LNCaP clone FGC (cell line): ENCODE results near the gene AKTIP.

Source experiments
- DNase-seq: peaks from one replicate; pipeline ENCODE4 v3.0.0-alpha.2; 2011; ENCODE audit warnings: low read depth
- H3K4me3 ChIP-seq: 2 replicates; pipeline ENCODE4 v1.5.1; 2011; ENCODE audit warnings: mild to moderate bottlenecking, low read depth, low read length, control low read depth
- CTCF ChIP-seq: IDR thresholded peaks from 2 replicates; pipeline ENCODE4 v1.5.1; 2012; ENCODE audit warnings: mild to moderate bottlenecking; ENCODE audit not compliant: control insufficient read depth, insufficient read depth; ENCODE audit errors: extremely low read depth

Gene AKTIP

GRCh38 chr16:53478965-53479364 lies 24.0 kb downstream of the AKTIP start:
- H3K4me3 ChIP-seq, result no peak overlapping the region
- no peak for TF ChIP-seq CTCF
- DNase-seq, result no peak

GRCh38 chr16:53476867-53477266 lies 26.1 kb downstream of the AKTIP start:
- no peak for TF ChIP-seq CTCF
- DNase-seq, result no peak
- H3K4me3 ChIP-seq, result no peak overlapping the region

GRCh38 chr16:53465606-53466280 lies 37.3 kb downstream of the AKTIP start:
- DNase-seq, result peak; percentile 80
- no peak for TF ChIP-seq CTCF
- no peak overlapping the region for H3K4me3 ChIP-seq

- H3K4me3 ChIP-seq, result no peak overlapping the region
- no peak for TF ChIP-seq CTCF
- DNase-seq, result no peak
Observed at GRCh38 chr16:53458635-53459034, 44.4 kb downstream of the AKTIP start.

GRCh38 chr16:53457670-53458069 lies 45.3 kb downstream of the AKTIP start:
- DNase-seq, result no peak
- TF ChIP-seq CTCF, result no peak
- H3K4me3 ChIP-seq, result no peak overlapping the region

GRCh38 chr16:53456625-53457024 lies 46.4 kb downstream of the AKTIP start:
- no peak overlapping the region for H3K4me3 ChIP-seq
- DNase-seq, result no peak

More at GRCh38 chr16:53456625-53457024, 46.4 kb downstream of the AKTIP start:
- TF ChIP-seq CTCF, result no peak
